GM12878 (cell line): ENCODE results near the gene GVQW3. TPM values are rescaled to one million over a fixed set of nuclear protein-coding genes. Genes with fewer than 3 reads are reported as not detected.

Source experiments
- ATAC-seq: fragments of 200-7000 bp; cut with Tn5 transposase; 3 replicates; pipeline ENCODE4 v1.9.1; 2020; ENCODE audit warnings: mild to moderate bottlenecking, moderate library complexity
- BruUV-seq: library from RNA; stranded (reverse); fragments of 400-500 nt; replicated peaks from 2 replicates; lab custom pipeline; 2021; lab: Mats Ljungman, UMichigan
- CTCF ChIA-PET: fragments of 300-600 bp; sonication (Branson Sonifier 250); formaldehyde crosslinking; extraction: SDS; loops from one replicate; lab custom pipeline; 2021; ENCODE audit warnings: inconsistent platforms; lab: Yijun Ruan, JAX
- POLR2A ChIA-PET: fragments of 350-600 bp; formaldehyde crosslinking; extraction: SDS; loops from one replicate; lab custom pipeline; 2021; ENCODE audit warnings: inconsistent platforms; lab: Charles Lee
- RAD21 ChIA-PET: fragments of 300-600 bp; sonication (Branson Sonifier 250); formaldehyde crosslinking; loops from one replicate; lab custom pipeline; 2023; ENCODE audit warnings: antibody characterized with exemption; ENCODE audit not compliant: unreplicated experiment; lab: Charles Lee
- SMC1A ChIA-PET: fragments of 300-600 bp; sonication (Branson Sonifier 250); formaldehyde crosslinking; loops from one replicate; lab custom pipeline; 2023; ENCODE audit not compliant: unreplicated experiment, uncharacterized antibody; lab: Charles Lee
- DNase-seq: peaks from one replicate; pipeline ENCODE4 v3.0.0-alpha.2; 2011; ENCODE audit warnings: low read depth, low spot score
- FAIRE-seq: peaks from 3 replicates; lab custom pipeline; 2011; peaks lifted over from hg19 to GRCh38; lab: Jason Lieb, UNC
- H2AFZ ChIP-seq: 2 replicates; pipeline ENCODE4 v1.6.0; 2011; ENCODE audit warnings: low read depth, low read length, control low read depth; ENCODE audit not compliant: control insufficient read depth
- H3K27ac ChIP-seq: 2 replicates; pipeline ENCODE4 v1.5.1; 2011; ENCODE audit warnings: control low read depth; ENCODE audit not compliant: control insufficient read depth, insufficient read depth
- H3K27me3 ChIP-seq, 2 experiments: replicated peaks in 1 of 2; 2 replicates each; pipeline versions ENCODE4 v1.6.0 to v1.6.1; 2011; ENCODE audit warnings: low read length in 1 of 2; ENCODE audit not compliant: control insufficient read depth in 2 of 2, insufficient read depth in 2 of 2
- H3K36me3 ChIP-seq, 2 experiments: 2 replicates each; pipeline ENCODE4 v1.5.1; 2011; ENCODE audit warnings: low read length in 1 of 2; ENCODE audit not compliant: control insufficient read depth in 2 of 2, insufficient read depth in 2 of 2
- H3K4me1 ChIP-seq: 2 replicates; pipeline ENCODE4 v1.6.1; 2011; ENCODE audit warnings: mild to moderate bottlenecking, low read length, moderate library complexity, mixed read lengths; ENCODE audit not compliant: control insufficient read depth, insufficient read depth
- H3K4me2 ChIP-seq: 2 replicates; pipeline ENCODE4 v1.6.0; 2011; ENCODE audit warnings: control low read depth; ENCODE audit not compliant: control insufficient read depth, insufficient read depth
- H3K4me3 ChIP-seq: fragments of 200-600 bp; sonication (generic); 2 replicates; pipeline ENCODE4 v1.5.1; 2016
- H3K79me2 ChIP-seq: 2 replicates; pipeline ENCODE4 v1.6.0; 2011; ENCODE audit warnings: low read length; ENCODE audit not compliant: control insufficient read depth, insufficient read depth
- H3K9ac ChIP-seq: 2 replicates; pipeline ENCODE4 v1.8.0; 2011; ENCODE audit warnings: low read length, control low read depth, mixed read lengths; ENCODE audit not compliant: control insufficient read depth, insufficient read depth
- H3K9me3 ChIP-seq: replicated peaks from 3 replicates; pipeline ENCODE4 v1.5.1; 2011; ENCODE audit warnings: mild to moderate bottlenecking, low read length; ENCODE audit not compliant: control insufficient read depth, insufficient read depth
- H4K20me1 ChIP-seq: 2 replicates; pipeline ENCODE4 v1.6.0; 2011; ENCODE audit not compliant: control insufficient read depth, insufficient read depth
- CBX5 ChIP-seq: sonication (generic); IDR thresholded peaks from 2 replicates; pipeline ENCODE4 v1.6.1; 2016; ENCODE audit warnings: low read depth, moderate library complexity, mild to moderate bottlenecking, inconsistent platforms
- DPF2 ChIP-seq: fragments of 450-650 bp; IDR thresholded peaks from 2 replicates; pipeline ENCODE4 v1.6.1; 2017; ENCODE audit warnings: mild to moderate bottlenecking
- GABPA ChIP-seq: IDR thresholded peaks from 2 replicates; pipeline ENCODE4 v1.6.1; 2014; ENCODE audit warnings: antibody characterized with exemption, low read depth, mild to moderate bottlenecking, inconsistent platforms
- IKZF1 ChIP-seq: fragments of 450-650 bp; conservative IDR thresholded peaks from 2 replicates; pipeline ENCODE4 v1.6.1; 2017; ENCODE audit warnings: antibody characterized with exemption, mild to moderate bottlenecking
- MEF2A ChIP-seq: IDR thresholded peaks from 2 replicates; pipeline ENCODE4 v1.6.1; 2011; ENCODE audit warnings: low read depth, mild to moderate bottlenecking, low read length, moderate library complexity; ENCODE audit not compliant: insufficient read depth
- NBN ChIP-seq: fragments of 450-650 bp; IDR thresholded peaks from 2 replicates; pipeline ENCODE4 v1.6.1; 2016
- SMAD1 ChIP-seq: fragments of 450-650 bp; IDR thresholded peaks from 2 replicates; pipeline ENCODE4 v1.6.1; 2018; ENCODE audit warnings: mild to moderate bottlenecking, low read depth; ENCODE audit not compliant: partially characterized antibody
- SREBF1 ChIP-seq: IDR thresholded peaks from 2 replicates; pipeline ENCODE4 v1.6.1; 2012; ENCODE audit warnings: mild to moderate bottlenecking, low read length
- ZBTB40 ChIP-seq: fragments of 450-650 bp; IDR thresholded peaks from 2 replicates; pipeline ENCODE4 v1.6.1; 2016; ENCODE audit warnings: mild to moderate bottlenecking, moderate library complexity, borderline replicate concordance
- ZNF622 ChIP-seq: fragments of 450-650 bp; IDR thresholded peaks from 2 replicates; pipeline ENCODE4 v1.6.1; 2017; ENCODE audit warnings: mild to moderate bottlenecking, inconsistent platforms
- WGBS: methylation state at CpG from one replicate; pipeline ENCODE4 v1.1.6; 2016; ENCODE audit warnings: low lambda C conversion rate; ENCODE audit not compliant: insufficient replicate concordance, insufficient coverage; ENCODE audit errors: missing lambda C conversion rate; 5-methylcytosine and 5-hydroxymethylcytosine counted together
- in situ Hi-C: fragments of 300-500 bp; cut with MboI; formaldehyde crosslinking; loops from 9 replicates; pipeline ENCODE4 v1.14.3; 2018; ENCODE audit warnings: mixed read lengths
- intact Hi-C: fragments of 100-400 bp; cut with micrococcal nuclease; formaldehyde crosslinking; loops from one replicate; pipeline ENCODE4 v1.14.2; 2022; ENCODE audit not compliant: unreplicated experiment
- polyA plus RNA-seq, 11 experiments: library from polyadenylated mRNA; depleted of rRNA in 4 of 11; unstranded in 6 of 11; stranded (reverse) in 5 of 11; fragments of >200 nt; fragmentation: Nextera tagmentation in 4 of 11; fragmentation: Illumina TruSeq in 1 of 11; extraction: Ambion mirVana in 4 of 11; extraction: Trizol in 1 of 11; gene quantifications; 1 replicate in 1 of 11; 2 replicates in 10 of 11; pipeline versions ENCODE4 v1.2.1 to v1.2.3, GENCODE V29; 2011 to 2016; ENCODE audit warnings: inconsistent platforms in 2 of 11, missing spikeins in 2 of 11, low read depth in 1 of 11
- total RNA-seq, 4 experiments: library from RNA; depleted of rRNA in 3 of 4; stranded (reverse); fragments of >200 nt in 3 of 4; fragmentation: Illumina TruSeq in 1 of 4; extraction: Trizol in 1 of 4; gene quantifications; 2 replicates each; pipeline versions ENCODE4 v1.2.1 to v1.2.3, GENCODE V29; 2013 to 2021

Gene GVQW3
- total and polyA plus RNA-seq, 10 of the 15 experiments (the other 5 are each of a cell fraction or from before 2014, with no cell fraction given): 0.13 to 3.3 (median 1.7) TPM

- TF ChIP-seq IKZF1 (no peak), SREBF1 (no peak), CBX5 (no peak), ZBTB40 (no peak), NBN (no peak), DPF2 (no peak), ZNF622 (no peak), GABPA (no peak), MEF2A (no peak), SMAD1 (no peak)
- Histone ChIP-seq H3K9me3 (peaks cover 10% of the 10 kb centered on the region; the same call in 2 of the 3 replicates), H2AFZ (no peak overlapping the region), H3K27ac (no peak overlapping the region), H3K27me3 (no peaks in the 10 kb centered on the region), H3K9ac (no peak overlapping the region), H3K36me3 (no peaks in the 10 kb centered on the region), H3K4me3 (no peak overlapping the region), H3K4me2 (no peak overlapping the region), H3K4me1 (no peaks in the 10 kb centered on the region), H3K79me2 (no peaks in the 10 kb centered on the region), H4K20me1 (no peaks in the 10 kb centered on the region)
- ChIA-PET CTCF (no interaction called here), SMC1A (no interaction called here), RAD21 (no interaction called here), POLR2A (no interaction called here)
- DNase-seq (no peak), FAIRE-seq (no peak), ATAC-seq (no peak)
- WGBS: 95% methylated on average over 1 of the region's 1 CpG
- BruUV-seq: no TSS peak
- in situ Hi-C loops: no loop called here
- intact Hi-C loops: no loop called here
These were observed 43.7 kb upstream of the GVQW3 start for GRCh38 chr11:76337469-76337868.
